NCI-H2171 (cell line): ENCODE results near the gene CEP126.
"Not testable (repeated sequence)": the region's sequence is repeated elsewhere in the genome, so short reads cannot be mapped to it uniquely, and the experiment has no call there.

Experiments
- DNase-seq: peaks from one replicate; lab custom pipeline; 2025; lab: John Stamatoyannopoulos, UW

The CEP126 gene

GRCh38 chr11:101940901-101941520 is 26.2 kb downstream of the CEP126 start:
- no peak for DNase-seq

- no peak for DNase-seq
Observed at GRCh38 chr11:101944923-101945322, 30.1 kb downstream of the CEP126 start.

DNA sequence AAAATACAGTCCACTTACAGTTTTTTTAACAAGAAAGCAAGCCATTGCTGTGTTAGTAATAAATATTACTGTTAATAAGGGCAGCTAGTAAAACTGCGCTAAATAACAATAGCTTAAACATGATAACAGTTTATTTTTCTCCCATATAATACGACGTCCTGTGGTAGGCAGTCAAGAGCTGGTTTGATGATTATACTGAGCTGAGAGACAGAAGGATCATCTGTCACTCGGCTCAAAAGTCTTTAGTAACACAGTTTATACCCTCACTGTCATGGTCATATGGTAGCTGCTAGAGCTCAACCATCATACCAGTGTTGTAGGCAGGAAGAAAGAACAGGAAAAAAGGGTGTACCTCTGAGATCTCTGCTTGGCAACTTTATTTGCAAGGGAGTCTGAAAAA is 30.6 kb downstream of the CEP126 start:
- DNase-seq = no peak

DNA sequence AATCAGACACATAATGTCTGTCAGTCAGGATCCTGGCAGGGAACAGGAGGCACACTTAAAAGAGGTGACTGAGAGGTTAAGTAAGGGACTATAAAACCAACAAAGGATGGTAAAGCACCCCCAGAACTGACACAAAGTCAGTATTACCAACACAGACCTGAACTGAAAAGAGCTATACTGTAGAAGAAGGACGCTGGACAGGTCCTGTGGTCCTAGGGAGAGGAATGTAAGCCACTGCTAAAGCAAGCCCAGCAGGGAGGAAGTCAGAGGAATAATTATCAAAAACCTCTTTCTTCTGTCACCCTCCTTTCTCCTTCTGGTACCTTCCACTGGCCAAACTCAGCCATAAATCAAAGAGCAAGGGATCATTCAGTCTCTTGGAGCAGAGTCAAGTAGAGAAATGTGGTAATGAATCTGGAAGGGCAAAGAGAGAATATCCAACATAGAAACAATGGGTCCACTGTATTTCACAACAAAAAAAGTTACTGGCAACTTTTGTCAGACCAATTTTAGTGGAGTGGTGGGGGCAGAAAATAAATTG is 34.9 kb downstream of the CEP126 start:
- DNase-seq = no peak

GRCh38 chr11:101955278-101955677 is 40.5 kb downstream of the CEP126 start:
- DNase-seq = no peak

- no peak for DNase-seq
Observed at GRCh38 chr11:101955701-101956100, 40.9 kb downstream of the CEP126 start.

DNA sequence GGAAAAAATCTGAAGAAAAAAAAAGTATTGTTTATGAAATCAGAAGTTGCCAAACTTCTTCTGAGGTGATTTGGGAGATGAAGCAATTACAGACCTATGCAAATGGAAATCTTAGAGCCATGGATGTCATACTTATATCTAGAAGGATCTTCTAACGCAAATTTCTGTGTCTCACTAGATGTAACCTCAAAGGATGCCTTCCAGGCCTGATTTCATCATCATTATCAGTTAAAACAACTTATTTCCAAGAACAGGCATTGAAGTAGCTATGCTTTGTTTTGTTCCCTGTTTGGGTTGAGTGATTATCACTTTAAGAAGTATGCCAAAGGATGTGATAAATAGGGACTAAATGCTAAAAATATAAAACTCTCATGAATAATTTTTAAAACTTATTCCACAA is 45.4 kb downstream of the CEP126 start:
- DNase-seq = no peak

DNA sequence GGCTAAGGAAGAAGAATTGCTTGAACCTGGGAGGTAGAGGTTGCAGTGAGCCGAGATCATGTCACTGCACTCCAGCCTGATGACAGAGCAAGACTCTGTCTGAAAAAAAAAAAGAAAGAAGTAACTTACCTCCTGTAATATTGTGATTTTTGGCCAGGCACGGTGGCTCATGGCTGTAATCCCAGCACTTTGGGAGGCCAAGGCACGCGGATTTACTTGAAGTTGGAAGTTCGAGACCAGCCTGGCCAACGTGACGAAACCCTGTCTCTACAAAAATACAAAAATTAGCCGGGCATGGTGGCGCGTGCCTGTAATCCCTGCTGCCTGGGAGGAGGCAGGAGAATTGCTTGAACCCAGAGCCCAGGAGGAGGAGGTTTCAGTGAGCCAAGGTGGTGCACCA is 49.4 kb downstream of the CEP126 start:
- DNase-seq = not testable (repeated sequence)

- no peak for DNase-seq
Observed at GRCh38 chr11:101974255-101974654, 59.4 kb downstream of the CEP126 start.

DNA sequence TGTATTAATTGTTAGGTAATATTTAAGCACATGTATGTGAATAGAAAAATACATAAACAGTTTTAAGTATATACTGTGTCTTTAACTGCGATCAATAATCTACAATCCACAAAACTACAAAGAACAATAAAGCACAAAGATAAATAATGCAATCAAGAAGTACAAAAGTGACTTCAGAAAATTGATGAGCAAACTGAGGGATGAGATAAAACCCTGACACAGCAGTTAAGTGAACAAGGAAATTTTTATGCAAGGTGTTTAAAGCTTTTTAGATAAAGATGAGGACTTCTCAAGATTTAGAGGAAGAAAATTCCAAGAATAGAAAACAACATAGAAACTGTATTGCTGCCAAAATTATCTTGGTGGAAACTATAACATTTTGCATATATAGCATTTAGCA is 60.0 kb downstream of the CEP126 start:
- DNase-seq = no peak

DNA sequence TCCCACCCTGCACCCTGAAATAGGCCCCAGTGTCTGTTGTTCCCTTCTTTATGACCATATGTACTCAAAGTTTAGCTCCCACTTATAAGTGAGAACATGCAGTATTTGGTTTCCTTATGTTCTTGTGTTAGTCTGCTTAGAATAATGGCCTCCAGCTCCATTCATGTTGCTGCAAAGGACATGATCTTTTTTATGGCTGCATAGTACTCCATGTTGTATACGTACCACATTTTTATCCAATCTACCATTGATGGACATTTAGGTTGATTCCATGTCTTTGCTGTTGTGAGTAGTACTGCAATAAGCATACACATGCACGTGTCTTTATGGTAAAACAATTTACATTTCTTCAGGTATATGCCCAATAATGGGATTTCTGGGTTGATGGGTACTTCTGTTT is 60.9 kb downstream of the CEP126 start:
- no peak for DNase-seq

- DNase-seq = no peak
Observed at GRCh38 chr11:101987370-101987769, 72.6 kb downstream of the CEP126 start.

GRCh38 chr11:101993172-101993571 is 78.4 kb downstream of the CEP126 start:
- DNase-seq = no peak

- DNase-seq = not testable (repeated sequence)
Observed at GRCh38 chr11:101994052-101994469, 79.3 kb downstream of the CEP126 start.

GRCh38 chr11:101996111-101996510 is 81.3 kb downstream of the CEP126 start:
- peak; percentile 5 for DNase-seq

DNA sequence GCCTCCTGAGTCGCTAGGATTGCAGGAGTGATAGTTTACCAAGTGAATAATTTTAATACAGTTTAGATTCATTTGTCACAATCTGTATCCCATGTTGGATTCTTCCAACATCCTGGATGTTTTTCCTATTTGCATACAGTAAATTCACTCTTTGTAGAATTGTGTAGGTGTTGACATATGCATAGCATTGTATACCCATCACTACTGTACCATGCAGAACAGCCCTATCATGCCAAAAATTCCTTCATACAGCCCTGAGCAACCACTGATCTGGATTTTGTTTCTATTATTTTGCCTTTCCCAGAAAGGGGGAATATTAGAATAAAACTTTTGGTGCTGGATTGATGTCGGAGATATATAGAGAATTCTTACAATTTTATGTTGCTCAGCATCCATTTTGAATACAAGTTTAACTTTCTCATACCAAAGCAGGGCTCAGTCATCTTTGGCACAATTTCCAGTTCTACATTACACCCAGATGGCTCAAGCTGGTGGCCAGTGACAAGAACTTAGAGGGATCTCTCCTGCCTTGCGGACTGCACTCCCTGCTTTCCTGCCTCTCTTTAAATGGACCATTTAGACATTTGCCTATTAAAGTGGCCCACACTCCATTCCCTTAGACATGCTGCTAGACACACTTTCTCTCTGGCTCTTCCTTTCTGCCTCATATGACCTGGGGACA is 87.0 kb downstream of the CEP126 start:
- no peak for DNase-seq

DNA sequence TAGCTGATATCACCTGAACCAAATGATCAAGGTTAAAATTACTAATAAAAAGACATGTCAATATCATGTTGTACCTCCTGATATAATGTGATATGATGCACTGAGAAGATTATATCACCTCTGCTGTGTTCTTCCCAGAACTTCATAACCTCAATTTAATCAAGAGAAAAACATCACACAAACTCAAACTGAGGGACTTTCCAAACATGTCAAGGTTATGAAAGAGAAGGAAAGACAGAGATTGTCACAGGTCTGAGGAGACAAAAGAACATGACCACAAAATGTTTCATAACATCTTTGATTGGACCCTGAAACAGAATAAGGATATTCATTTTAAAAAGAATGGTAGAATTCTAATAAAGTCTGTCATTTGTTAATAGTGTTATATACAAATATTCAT is 89.4 kb downstream of the CEP126 start:
- no peak for DNase-seq

- DNase-seq = no peak
Observed at GRCh38 chr11:102005306-102005705, 90.5 kb downstream of the CEP126 start.

DNA sequence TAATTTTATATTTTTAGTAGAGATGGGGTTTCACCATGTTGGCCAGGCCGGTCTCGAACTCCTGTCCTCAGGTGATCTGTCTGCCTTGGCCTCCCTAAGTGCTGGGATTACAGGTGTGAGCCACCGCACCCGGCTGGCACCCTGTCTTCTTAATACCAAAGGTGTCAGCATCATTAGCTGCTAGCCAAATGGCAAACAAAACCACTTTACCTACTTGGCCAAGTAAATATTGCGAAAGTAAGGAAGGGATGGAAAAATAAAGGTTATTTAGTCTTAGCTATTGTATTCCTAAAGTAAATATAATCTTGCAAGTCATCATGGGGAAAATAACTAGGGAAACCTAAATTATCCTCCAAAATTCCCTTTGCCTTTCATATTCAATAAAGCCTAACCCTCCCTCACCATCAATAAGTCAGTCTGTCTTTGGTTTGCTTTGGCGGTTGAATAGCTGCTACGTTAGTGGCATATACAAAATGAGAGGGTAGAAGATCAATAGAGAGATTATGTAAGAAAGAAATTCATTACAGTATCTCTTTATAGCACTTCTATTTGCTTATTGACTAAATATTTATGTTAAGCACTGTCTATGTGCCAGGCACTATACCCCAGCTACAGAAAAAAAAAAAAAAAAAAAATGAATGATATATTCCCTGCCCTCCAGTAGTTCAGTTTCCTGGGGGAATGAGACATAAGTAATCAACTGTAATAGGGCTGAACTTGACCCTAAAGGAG is 92.2 kb downstream of the CEP126 start:
- DNase-seq = no peak

DNA sequence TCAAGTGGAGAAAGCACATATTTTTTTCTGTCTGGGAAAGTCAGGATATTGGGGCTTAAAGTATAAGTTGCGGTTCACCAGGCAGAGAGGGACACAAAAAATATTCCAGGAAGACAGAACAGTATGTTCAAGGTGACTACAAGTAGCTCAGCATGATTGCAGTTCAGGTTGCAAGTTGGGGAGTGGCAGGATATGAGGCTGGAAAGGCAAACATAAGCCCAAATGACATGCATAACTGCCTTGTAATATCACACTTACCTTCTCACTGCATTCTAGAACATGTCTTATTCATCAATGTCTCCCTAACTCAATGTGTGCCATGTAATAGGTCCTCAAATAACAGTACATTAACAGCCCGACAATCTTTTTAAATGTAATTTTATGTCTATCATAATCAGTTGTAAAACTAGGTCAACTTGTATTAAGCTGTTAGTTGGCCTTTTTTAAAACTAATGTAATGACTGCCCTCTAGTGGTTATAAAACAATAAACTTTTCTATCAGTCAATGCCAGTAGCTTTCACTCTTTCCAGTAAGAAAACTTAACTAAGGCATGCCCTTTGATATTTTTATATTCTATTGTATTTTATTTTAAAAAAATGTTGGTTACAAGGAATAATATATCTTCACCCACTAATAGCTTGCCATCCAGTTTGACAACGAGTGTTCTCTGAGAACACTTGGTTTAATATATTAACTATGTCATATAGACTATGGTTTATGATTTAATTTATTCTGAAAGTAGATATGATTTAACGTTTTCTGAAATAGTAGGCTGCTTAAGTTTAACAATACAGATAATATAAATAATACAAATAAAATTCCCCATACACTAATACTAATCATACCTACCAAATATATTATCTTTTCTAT is 93.0 kb downstream of the CEP126 start:
- DNase-seq = no peak

- no peak for DNase-seq
Observed at GRCh38 chr11:102010776-102011494, 96.1 kb downstream of the CEP126 start.
